NCI-H2171 (cell line): Measurements from ENCODE around the gene TTLL9.

Source experiments
- DNase-seq: peaks from one replicate; lab custom pipeline; 2025; lab: John Stamatoyannopoulos, UW

TTLL9 gene

GRCh38 chr20:31837896-31838397 is 32.5 kb upstream of the TTLL9 start:
- DNase-seq = no peak

- no peak for DNase-seq
Measured at GRCh38 chr20:31838646-31839292, 31.7 kb upstream of the TTLL9 start.

DNA sequence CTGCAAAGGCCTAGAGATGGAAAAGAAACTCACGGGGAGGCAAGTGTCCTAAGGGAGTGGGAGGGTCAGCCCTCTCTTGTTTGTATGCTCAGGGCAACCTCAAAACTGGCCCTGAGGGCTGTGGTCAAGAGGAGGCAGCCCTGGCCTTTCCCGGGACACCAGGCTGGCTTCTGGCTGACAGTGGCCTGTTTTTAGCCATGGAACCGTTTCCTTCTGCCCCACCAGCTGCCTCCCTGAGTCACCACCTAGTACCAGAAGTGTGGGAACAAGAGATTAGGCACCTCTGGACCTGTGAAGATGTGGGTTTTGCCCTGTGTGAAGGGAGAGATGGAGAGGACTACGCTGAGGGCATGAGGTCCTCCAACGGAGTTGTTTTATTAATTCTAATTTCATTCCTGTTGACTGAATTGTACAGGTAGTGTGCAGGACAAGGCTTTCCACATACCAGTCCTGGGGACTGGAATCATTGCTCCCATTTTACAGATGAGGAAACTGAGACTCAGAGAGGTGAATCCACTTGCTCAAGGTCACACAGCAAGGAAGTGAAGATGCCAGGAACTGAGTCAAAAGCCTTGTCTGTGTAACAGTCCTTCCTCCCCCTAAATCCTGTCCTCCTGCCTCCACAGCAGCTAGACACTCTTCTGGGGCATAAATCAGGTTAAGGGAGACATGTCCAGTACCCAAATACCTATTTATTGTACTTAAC is 30.5 kb upstream of the TTLL9 start:
- DNase-seq = no peak

DNA sequence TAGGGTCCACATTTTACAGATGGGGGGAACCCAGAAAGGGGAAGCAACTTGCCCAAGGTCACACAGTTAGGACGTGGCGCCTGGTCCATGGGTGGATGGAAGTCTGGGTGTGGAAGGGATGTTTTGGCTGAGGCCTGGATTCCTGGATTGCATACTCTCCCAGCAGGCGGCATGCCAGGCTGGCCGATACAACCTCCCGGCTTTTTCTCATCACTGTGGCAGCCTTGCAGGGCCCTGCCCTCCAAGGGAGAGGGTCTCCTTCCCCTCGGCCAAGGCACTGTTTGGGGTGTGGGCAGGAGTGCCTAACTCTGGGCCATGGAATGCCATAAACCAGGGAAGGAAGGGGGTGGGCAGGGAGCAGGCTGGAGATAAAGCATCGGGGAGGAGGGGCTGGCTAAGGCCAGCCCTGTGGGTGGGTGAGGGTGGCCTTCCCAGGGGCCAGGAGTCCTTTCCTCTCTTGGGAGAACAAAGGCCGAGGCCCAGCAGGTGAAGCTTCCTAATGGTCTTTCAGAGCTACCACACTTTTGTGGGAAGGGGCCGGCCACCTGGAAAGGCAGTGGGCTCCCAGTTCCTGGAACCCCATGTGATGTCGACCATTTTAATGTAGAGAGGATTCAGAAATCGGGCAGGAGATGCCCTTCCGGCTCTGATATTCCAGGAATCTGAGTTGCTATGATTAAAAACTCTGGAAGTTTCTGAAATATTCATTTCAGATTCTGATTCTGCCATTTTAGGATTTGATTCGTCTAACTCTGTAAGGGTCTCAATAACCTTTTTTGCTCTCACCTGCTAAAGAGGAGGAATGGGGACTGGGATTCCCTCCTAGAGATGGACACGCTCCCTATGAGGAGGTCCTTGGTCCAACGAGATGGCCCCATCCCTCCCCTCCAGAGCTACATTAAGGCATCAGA is 29.3 kb upstream of the TTLL9 start:
- no peak for DNase-seq

DNA sequence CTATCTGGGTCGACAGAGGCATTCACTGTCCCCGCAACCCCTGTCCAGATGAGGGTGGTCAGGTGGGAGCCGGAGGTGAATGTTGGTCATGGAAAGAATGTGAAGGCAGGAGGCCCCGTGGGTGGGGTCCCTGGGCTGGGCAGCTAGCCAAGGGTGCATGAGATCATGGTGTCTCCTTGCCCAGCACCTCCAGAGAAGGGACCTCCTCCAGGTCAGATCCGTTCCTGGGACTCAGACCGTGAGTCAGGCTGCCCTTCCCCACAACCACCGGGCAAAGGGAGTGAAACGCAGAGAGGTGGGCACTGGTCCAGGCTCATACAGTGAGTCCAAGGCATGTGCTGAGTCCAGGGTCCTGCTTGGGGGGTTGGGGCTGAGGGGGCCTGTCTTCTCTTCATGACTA is 28.5 kb upstream of the TTLL9 start:
- DNase-seq = no peak

- DNase-seq = no peak
Measured at GRCh38 chr20:31842471-31843157, 27.8 kb upstream of the TTLL9 start.

DNA sequence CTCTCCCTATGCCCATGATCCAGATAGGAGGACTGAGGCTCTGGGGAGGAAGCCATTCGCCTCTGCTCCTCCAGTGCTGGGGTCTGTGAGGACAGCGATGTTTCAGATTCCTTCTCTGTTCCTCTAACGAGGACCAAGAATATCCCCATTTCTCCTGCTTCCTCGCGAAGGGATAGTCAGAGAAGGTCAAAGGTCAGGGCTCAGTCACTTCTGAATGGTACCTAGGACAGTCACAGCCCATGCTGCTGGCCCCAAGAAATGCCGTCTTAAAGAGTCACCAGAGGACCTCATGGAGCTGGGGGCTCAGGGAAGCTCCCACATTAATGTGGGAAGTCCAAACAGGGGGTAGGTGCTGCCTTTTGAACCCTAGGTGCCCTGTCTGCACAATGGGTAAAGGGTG is 27.1 kb upstream of the TTLL9 start:
- DNase-seq = no peak

- DNase-seq = no peak
Measured at GRCh38 chr20:31843881-31844280, 26.6 kb upstream of the TTLL9 start.

GRCh38 chr20:31844737-31845299 is 25.6 kb upstream of the TTLL9 start:
- DNase-seq = no peak

DNA sequence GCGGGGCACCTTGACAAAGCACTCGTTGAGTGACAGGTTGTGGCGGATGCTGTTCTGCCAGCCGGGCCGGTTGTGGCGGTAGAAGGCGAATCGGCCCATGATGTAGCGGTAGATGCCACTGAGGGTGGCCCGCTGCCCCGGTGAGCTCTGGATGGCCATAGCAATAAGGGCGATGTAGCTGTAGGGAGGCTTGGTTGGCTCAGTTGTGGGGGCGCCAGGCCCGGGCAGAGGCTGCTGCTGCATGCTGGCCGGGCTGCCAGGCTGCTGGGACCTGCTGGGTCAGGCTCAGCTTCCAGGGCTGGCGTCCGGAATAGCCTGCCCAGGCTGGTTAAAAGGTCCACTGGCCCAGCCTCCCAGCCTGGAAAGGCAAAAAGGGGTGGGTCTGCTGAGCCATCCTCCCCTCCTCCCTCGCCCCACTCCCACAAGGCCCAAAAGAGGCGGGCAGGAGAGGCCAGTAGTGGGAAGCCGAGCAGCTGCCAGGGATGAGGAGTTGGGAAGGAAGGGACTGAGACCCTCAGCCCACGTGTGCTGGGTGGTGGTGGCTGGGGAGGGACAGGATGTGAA is 25.1 kb upstream of the TTLL9 start, which contains the start of gene FOXS1:
Gene FOXS1 (minus strand): TSS at position 305 of the 564 bp plus-strand sequence. CDS start 62 bp downstream, at position 243.
- DNase-seq = no peak

GRCh38 chr20:31846793-31847138 is 23.7 kb upstream of the TTLL9 start:
- DNase-seq = no peak

DNA sequence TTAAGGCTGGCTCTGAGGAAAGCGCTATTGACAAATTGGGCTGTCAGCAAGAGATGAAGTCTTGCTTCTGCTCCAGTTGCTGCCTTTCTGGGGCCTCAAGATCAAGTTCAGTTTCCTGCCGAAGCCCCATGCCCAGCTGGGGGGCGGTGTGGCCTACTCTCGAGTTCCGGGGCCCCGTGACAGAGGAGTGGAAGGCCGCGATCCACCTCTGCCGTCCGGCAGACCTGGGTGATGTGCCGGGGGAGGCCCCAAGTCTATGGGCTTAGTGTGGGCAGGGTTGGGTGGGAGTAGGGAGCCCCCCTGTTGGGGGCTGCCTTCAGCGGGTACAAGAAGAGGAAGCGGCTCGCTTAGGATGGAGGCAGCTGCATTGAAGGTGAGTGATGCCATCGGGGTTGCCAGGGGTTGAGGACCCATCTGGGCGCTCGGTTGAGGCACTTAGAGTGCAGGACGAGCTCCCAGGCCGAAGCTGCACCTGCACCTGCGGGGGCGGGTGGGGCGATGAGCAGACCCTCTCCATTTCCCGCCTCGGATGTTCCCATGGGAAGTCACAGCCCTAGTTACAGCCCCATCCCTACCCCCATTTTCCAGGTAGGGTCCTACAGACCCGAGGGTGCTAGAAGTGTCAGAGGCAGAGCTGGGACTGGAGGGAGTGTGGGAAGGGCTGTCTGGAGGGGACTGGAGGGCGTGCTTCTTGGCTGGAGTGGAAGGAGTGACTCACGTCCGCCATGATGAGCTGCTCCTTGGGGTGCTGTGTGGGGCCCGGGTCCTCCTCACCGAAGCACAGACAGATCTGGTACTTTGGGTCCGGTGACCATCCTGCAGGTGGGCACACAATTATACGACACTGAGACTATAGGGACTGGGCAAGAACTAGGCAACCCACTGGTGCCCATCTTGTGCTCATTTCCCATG is 22.1 kb upstream of the TTLL9 start:
- no peak for DNase-seq

GRCh38 chr20:31849306-31849930 is 21.0 kb upstream of the TTLL9 start:
- DNase-seq = peak; percentile 48

DNA sequence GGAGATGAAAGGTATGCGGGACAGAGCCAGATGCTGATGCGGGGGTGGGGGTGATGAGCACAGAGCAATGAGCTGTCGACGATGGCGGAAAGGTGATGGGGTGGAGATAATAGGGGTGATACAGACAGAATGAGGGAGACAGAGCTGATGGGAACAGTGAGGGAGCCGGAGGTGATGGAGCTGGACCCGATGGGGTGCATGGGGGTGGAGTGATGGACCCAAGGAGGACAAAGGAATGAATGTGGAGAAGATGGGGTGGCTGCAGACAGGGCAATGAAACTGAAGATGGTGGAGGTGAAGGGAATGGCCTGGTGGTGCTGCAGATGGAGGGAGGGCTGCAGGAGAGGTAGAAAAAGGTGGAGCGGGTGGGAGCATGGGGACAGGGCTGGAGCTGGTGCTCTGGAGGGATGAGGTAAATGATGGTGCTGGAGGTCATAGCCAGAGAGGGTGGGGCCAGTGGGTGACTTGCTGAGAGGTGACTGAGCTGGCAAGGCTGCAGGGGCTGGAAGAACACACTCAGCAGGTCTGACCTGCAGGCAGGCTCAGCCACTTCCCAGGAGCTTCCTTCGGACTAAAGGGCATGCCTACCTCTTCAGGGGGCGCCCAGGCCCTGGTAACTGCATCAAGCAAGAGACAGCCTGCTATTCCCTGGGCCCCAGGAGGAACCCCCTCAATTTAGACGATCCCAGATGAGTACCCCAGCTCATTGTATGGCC is 19.0 kb upstream of the TTLL9 start:
- DNase-seq = no peak

GRCh38 chr20:31853481-31853880 is 17.0 kb upstream of the TTLL9 start:
- DNase-seq = no peak

DNA sequence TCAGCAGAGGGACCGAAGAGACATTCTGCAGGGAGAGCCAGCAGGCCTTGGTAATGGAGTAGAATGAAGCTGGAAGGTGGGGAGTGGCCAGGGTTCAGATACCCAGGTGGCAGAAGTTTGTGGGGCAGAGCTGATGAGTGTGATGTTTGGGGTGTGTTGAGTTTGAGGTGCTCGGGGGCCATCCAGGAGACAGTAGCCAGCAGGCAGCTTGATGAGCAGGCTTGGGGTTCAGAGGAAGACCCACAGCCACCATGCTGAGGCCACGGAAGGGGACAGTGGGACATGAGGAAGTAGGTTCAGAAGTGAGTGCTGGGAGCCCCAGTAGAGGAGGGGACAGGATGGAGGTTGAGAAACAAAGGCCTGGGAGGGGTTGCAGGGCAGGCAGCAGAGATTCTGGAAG is 13.9 kb upstream of the TTLL9 start:
- no peak for DNase-seq

DNA sequence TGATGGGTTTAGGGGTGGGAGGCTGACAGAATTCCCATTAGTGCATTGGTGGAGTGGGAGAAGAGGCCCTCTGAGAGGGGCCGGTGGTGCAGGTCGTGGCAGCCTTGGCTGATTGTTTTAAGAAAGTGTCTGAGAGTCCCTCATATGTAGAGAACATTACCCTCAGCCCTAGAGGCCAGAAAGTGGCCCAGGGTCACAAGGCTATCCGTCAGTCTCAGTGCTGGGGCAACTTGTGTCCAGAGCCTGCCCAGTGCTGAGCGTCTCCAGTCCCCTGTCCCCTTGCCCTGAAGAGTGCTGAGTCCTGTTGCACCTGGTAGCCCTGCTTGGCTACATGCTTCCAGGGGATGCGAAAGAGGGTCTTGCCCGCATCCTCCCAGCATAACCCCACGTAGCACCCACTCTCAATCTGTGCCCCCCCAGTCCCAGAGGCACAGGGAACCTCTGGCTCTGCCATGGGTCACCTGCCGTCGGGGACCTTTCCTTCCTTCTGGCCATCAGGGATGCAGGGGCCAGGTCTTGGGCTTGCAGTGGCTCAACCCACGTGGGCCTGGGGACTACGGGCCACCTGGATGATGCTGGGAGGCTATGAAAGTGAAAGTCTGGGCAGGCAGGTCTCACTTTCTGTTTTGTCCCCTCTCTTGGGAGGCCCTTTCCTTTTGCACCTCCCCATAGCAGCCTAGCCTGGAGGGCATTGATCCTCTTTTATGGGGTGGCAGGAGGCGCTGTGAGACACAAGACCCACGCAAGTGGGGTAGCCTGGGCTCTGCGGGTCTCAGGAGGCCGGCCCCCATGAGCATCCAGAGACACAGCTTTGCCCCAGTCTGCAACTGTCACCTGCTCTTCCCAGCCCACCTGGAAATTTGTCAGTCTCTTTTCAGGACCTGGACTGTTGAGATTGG is 12.3 kb upstream of the TTLL9 start:
- DNase-seq = no peak

GRCh38 chr20:31858760-31859083 is 11.7 kb upstream of the TTLL9 start:
- DNase-seq = no peak
